Myocyte (in vitro differentiated cells): ENCODE measurements around the gene EDDM13. TPM values are rescaled to one million over a fixed set of nuclear protein-coding genes. Genes with fewer than 3 reads are reported as not detected.
"Not testable (repeated sequence)": the region's sequence is repeated elsewhere in the genome, so short reads cannot be mapped to it uniquely, and the experiment has no call there.

Experiments used
- DNase-seq: peaks from one replicate; pipeline ENCODE4 v3.0.0-alpha.2; 2012; ENCODE audit warnings: low read depth
- polyA plus RNA-seq: library from polyadenylated mRNA; unstranded; fragments of >200 nt; gene quantifications from one replicate; pipeline ENCODE4 v1.2.1, GENCODE V29; 2012; ENCODE audit warnings: missing spikeins
- total RNA-seq: library from RNA; depleted of rRNA; stranded (reverse); fragments of >200 nt; gene quantifications from 2 replicates; pipeline ENCODE4 v1.2.3, GENCODE V29; 2014

Gene EDDM13
- total RNA-seq: not detected in 2 replicates
- polyA plus RNA-seq: 0.53 TPM

- DNase-seq: no peak
These were observed at the start of gene EDDM13 for GRCh38 chr19:56272161-56272798. Gene EDDM13 (plus strand): TSS chr19:56272748. CDS start chr19:56272835, 87 bp downstream.

GRCh38 chr19:56222901-56223300, 49.6 kb upstream of the EDDM13 start:
- DNase-seq: no peak

- no peak for DNase-seq
These were observed 49.1 kb upstream of the EDDM13 start for GRCh38 chr19:56223481-56223880.

GRCh38 chr19:56245121-56245740, 27.3 kb upstream of the EDDM13 start:
- peak; percentile 31 for DNase-seq

GRCh38 chr19:56245764-56246163, 26.8 kb upstream of the EDDM13 start:
- DNase-seq: not testable (repeated sequence)

- DNase-seq: not testable (repeated sequence)
These were observed 23.7 kb upstream of the EDDM13 start for GRCh38 chr19:56248736-56249338.

GRCh38 chr19:56252699-56253422, 19.7 kb upstream of the EDDM13 start:
- DNase-seq: peak; percentile 39

- peak; percentile 62 for DNase-seq
These were observed 18.8 kb upstream of the EDDM13 start for GRCh38 chr19:56253737-56254136.

GRCh38 chr19:56258272-56258671, 14.3 kb upstream of the EDDM13 start:
- no peak for DNase-seq

GRCh38 chr19:56261145-56261544, 11.4 kb upstream of the EDDM13 start:
- no peak for DNase-seq

GRCh38 chr19:56261932-56262331, 10.6 kb upstream of the EDDM13 start:
- not testable (repeated sequence) for DNase-seq

- DNase-seq: no peak
These were observed 9.2 kb upstream of the EDDM13 start for GRCh38 chr19:56263319-56263718.

GRCh38 chr19:56266051-56266450, 6.5 kb upstream of the EDDM13 start:
- no peak for DNase-seq

GRCh38 chr19:56269348-56269747, 3.2 kb upstream of the EDDM13 start:
- DNase-seq: no peak

GRCh38 chr19:56270676-56271075, 1.9 kb upstream of the EDDM13 start:
- DNase-seq: peak; percentile 40

- DNase-seq: no peak
These were observed 1.4 kb upstream of the EDDM13 start for GRCh38 chr19:56271151-56271550.

GRCh38 chr19:56273563-56274117, 1.1 kb downstream of the EDDM13 start:
- DNase-seq: no peak

GRCh38 chr19:56282809-56283208, 10.3 kb downstream of the EDDM13 start:
- no peak for DNase-seq

- DNase-seq: no peak
These were observed 12.2 kb downstream of the EDDM13 start for GRCh38 chr19:56284746-56285145.

GRCh38 chr19:56290104-56290503, 17.6 kb downstream of the EDDM13 start:
- no peak for DNase-seq

- DNase-seq: no peak
These were observed 19.3 kb downstream of the EDDM13 start for GRCh38 chr19:56291867-56292266.

- DNase-seq: peak; percentile 9
These were observed 22.0 kb downstream of the EDDM13 start for GRCh38 chr19:56294549-56294948.
